ENCODE measurements around the gene POTEB3. TPM values are rescaled to one million over a fixed set of nuclear protein-coding genes. Genes with fewer than 3 reads are reported as not detected.
"Not testable (repeated sequence)": the region's sequence is repeated elsewhere in the genome, so short reads cannot be mapped to it uniquely, and the experiment has no call there.

The POTEB3 gene
- total and polyA plus RNA-seq, 10 donors, result not detected

GRCh38 chr15:21383866-21384485 lies 56.3 kb downstream of the POTEB3 start:
- H3K36me3 ChIP-seq; DNase-seq; H3K4me3 ChIP-seq; intact Hi-C loops (cut with DNase I; ENCODE audit: low total_unique reads); H3K27ac ChIP-seq; H3K4me1 ChIP-seq; H3K27me3 ChIP-seq (replicated peaks in 1 of 7); H3K9me3 ChIP-seq: not testable (repeated sequence)
- WGBS, 5 donors, result 100% methylated on average over 4 of the region's 24 CpGs; no CpG with 5 or more reads in 4 of the 5 donors

GRCh38 chr15:21373682-21374081 lies 66.6 kb downstream of the POTEB3 start:
- H3K4me3 ChIP-seq; H3K36me3 ChIP-seq; H3K27me3 ChIP-seq (replicated peaks in 1 of 7); H3K4me1 ChIP-seq; intact Hi-C loops (cut with DNase I; ENCODE audit: low total_unique reads); H3K27ac ChIP-seq; H3K9me3 ChIP-seq: not testable (repeated sequence)
- WGBS, 5 donors, result 82% methylated on average over 6 of the region's 18 CpGs; no CpG with 5 or more reads in 4 of the 5 donors
- peak; percentile 14 for DNase-seq

- H3K27ac ChIP-seq, result not testable (repeated sequence)
- WGBS, 5 donors, result 89 to 94% (median 93%) methylated on average over 5 to 14 of the region's 26 CpGs; no CpG with 5 or more reads in 2 of the 5 donors
- peak; percentile 28 for DNase-seq
These were observed 71.1 kb downstream of the POTEB3 start for GRCh38 chr15:21369177-21369576.

GRCh38 chr15:21368625-21369024 lies 71.7 kb downstream of the POTEB3 start:
- intact Hi-C loops (cut with DNase I; ENCODE audit: low total_unique reads); H3K9me3 ChIP-seq: not testable (repeated sequence)
- peak; percentile 69 for DNase-seq

More at GRCh38 chr15:21369177-21369576, 71.1 kb downstream of the POTEB3 start:
- H3K4me1 ChIP-seq; intact Hi-C loops (cut with DNase I; ENCODE audit: low total_unique reads); H3K4me3 ChIP-seq; H3K27me3 ChIP-seq (replicated peaks in 1 of 7); H3K9me3 ChIP-seq; H3K36me3 ChIP-seq: not testable (repeated sequence)

More at GRCh38 chr15:21368625-21369024, 71.7 kb downstream of the POTEB3 start:
- not testable (repeated sequence) for H3K27ac ChIP-seq; H3K27me3 ChIP-seq (replicated peaks in 1 of 7); H3K4me3 ChIP-seq; H3K36me3 ChIP-seq; H3K4me1 ChIP-seq
- WGBS, 5 donors, result 98 to 100% methylated on average over 3 to 11 of the region's 22 CpGs; no CpG with 5 or more reads in 3 of the 5 donors

Small RNA genes within 50 kb of the gene (microRNA-seq; reads per million reads assigned to microRNA genes)
- 0 reads per million in 3 donors for gene MIR3118-3

Small RNA genes within 50 kb of the gene (small RNA-seq; reads per million reads assigned to genes)
- gene GRAMD4P6, result 0 reads per million in 4 donors
- gene MIR3118-3, result 0 reads per million in 4 donors
- gene RF00026, result 0 reads per million in 4 donors

Measured in spleen (tissue), 11 donors.